GM19035 (cell line): ENCODE data around the gene SAXO1.

ENCODE experiments used
- ATAC-seq: cut with Tn5 transposase; IDR thresholded peaks from one replicate; pipeline ENCODE4 v1.9.1; 2021; ENCODE audit not compliant: unreplicated experiment

Gene SAXO1

GRCh38 chr9:18920141-18921084 is 112.6 kb downstream of the SAXO1 start:
- ATAC-seq, result no peak

- ATAC-seq, result no peak
Observed at GRCh38 chr9:18911714-18912342, 121.2 kb downstream of the SAXO1 start.

- ATAC-seq, result no peak
Observed at GRCh38 chr9:18910916-18911315, 122.1 kb downstream of the SAXO1 start.

GRCh38 chr9:18910435-18910834 is 122.6 kb downstream of the SAXO1 start:
- no peak for ATAC-seq

GRCh38 chr9:18909140-18910018 is 123.6 kb downstream of the SAXO1 start:
- ATAC-seq, result no peak

- no peak for ATAC-seq
Observed at GRCh38 chr9:18907927-18908625, 124.9 kb downstream of the SAXO1 start.

- no peak for ATAC-seq
Observed at GRCh38 chr9:18906656-18907395, 126.2 kb downstream of the SAXO1 start.

- no peak for ATAC-seq
Observed at GRCh38 chr9:18905883-18906629, 127.0 kb downstream of the SAXO1 start.

GRCh38 chr9:18905028-18905882 is 127.8 kb downstream of the SAXO1 start:
- ATAC-seq, result no peak

- ATAC-seq, result no peak
Observed at GRCh38 chr9:18903450-18903849, 129.6 kb downstream of the SAXO1 start.

- no peak for ATAC-seq
Observed at GRCh38 chr9:18896531-18897179, 136.4 kb downstream of the SAXO1 start.

- no peak for ATAC-seq
Observed at GRCh38 chr9:18896004-18896403, 137.0 kb downstream of the SAXO1 start.

GRCh38 chr9:18893491-18893890 is 139.5 kb downstream of the SAXO1 start:
- no peak for ATAC-seq

- no peak for ATAC-seq
Observed at GRCh38 chr9:18893046-18893445, 140.0 kb downstream of the SAXO1 start.

GRCh38 chr9:18891946-18892670 is 140.9 kb downstream of the SAXO1 start:
- no peak for ATAC-seq

GRCh38 chr9:18890372-18890771 is 142.6 kb downstream of the SAXO1 start:
- peak; percentile 74 for ATAC-seq

GRCh38 chr9:18889550-18889949 is 143.5 kb downstream of the SAXO1 start:
- ATAC-seq, result no peak
